ENCODE results near the gene HUNK.
"Not testable (repeated sequence)": the region's sequence is repeated elsewhere in the genome, so short reads cannot be mapped to it uniquely, and the experiment has no call there.

Gene HUNK

GRCh38 chr21:31872452-31873274 lies at the start of gene HUNK:
Gene HUNK, plus strand, starts transcription at chr21:31873020. Its CDS starts 655 bp downstream, at chr21:31873675.
- DNase-seq, result peak; percentile 49 to 78

DNA sequence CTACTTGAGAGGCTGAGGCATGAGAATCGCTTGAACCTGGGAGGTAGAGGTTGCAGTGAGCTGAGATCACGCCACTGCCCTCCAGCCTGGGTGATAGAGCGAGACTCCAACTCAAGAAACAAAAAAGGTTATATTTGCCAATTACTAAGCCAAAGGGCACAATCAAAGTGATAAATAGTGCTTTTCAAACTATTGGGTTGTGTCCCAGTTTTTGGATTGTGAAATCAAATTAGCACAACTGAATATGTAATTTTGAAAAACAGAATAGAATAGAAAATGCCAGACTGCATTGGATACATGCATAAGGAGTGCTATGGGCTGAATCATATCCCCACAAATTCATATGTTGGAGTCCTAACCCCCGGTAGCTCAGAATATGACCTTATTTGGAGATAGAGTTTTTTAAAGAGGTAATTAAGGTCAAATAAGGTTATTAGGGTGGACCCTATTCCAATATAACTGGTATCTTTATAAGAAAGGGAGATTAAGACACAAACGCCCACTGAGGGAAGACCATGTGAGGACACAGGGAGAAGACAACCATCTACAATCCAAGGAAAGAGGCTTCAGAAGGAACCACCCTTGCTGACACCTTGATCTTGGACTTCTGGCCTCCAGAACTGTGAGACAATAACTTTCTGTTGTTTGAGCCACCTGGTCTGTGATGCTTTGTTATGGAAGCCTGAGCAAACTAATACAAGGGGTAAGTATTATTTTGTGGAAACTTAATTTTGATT lies 42.9 kb upstream of the HUNK start:
- DNase-seq, result no peak

DNA sequence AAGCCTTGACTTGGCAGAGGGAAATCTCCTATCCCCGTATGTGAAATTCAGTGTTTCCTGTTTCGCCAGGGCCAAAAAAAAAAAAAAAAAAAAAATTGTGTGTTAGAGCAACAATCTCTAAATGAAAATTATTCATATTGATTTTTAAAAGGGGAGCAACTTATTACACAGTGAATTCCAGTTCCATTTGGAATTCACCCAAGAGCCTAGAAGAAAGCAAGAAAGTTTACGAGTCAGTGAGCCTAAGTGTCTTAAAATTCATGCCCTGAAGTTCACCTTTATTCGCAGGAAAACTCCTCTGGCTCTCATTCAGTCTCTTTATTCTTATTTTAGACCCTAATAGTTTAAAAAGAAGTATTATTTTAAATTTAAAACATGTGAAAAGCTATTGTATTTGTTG lies 42.1 kb upstream of the HUNK start:
- no peak for DNase-seq

DNA sequence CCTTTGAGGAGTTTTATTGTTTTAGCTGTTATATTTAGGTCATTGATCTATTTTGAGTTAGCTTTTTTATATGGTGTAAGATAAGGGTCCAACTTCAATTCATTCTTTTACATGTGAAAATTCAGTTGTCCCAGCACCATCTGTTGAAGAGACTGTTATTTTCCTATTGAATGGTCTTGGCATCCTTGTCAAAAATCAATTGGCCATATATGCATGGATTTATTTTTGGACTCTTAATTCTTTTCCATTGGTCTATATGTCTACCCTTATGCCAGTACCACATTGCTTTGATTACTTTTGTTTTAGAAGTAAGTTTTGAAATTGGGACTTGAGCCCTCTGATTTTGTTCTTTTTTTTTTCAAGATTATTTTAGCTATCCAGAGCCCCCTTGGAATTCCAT lies 35.8 kb upstream of the HUNK start:
- DNase-seq, result no peak

GRCh38 chr21:31837618-31838390 lies 35.0 kb upstream of the HUNK start:
- no peak for DNase-seq

GRCh38 chr21:31838586-31839355 lies 34.0 kb upstream of the HUNK start:
- DNase-seq, result no peak

GRCh38 chr21:31844206-31844605 lies 28.6 kb upstream of the HUNK start:
- no peak for DNase-seq

DNA sequence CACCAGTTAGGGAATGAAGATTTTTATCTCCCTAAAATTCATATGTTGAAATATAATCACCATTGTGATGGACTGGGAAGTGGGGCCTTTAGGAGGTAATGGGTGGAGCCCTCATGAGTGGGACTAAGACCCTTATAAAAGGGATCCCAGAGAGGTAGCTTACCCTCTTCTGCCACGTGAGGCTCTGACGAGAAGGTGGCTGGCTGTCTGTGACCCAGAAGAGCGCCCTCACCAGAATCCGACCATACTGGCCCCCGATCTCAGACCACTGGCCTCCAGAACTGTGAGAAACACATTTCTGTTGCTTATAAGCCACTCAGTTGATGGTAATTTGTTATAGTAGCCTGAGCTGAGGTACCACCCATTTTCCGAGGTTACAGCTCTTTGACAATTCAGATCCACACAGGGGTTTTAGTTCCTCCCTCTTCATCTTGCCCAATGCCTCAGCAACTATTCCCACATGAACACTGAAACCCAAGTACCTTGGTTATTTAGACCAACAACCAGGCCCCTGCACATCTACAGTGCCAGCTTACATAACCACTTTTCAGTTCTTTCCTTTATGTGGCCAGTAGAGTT lies 27.6 kb upstream of the HUNK start:
- DNase-seq, result no peak

DNA sequence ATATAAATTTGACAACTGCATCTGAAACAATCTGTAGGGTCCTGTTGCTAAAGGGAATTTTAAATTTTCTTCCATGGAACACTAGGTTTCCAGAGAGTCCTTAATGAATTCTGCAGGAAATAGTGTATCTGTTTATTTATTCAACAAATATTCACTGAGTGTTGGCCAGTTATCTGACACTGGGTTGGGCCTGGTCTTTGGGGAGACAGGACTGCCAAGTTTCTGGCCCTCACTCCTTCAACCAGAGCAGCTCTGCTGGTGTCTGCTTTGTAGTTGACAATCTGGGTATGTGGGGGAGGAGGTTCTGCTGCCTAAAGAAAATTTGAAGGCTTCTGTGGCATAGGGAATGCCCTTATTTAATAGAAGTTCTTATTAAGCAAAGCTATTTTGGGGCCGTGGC lies 26.1 kb upstream of the HUNK start:
- DNase-seq, result no peak

GRCh38 chr21:31847761-31848160 lies 25.1 kb upstream of the HUNK start:
- no peak for DNase-seq

DNA sequence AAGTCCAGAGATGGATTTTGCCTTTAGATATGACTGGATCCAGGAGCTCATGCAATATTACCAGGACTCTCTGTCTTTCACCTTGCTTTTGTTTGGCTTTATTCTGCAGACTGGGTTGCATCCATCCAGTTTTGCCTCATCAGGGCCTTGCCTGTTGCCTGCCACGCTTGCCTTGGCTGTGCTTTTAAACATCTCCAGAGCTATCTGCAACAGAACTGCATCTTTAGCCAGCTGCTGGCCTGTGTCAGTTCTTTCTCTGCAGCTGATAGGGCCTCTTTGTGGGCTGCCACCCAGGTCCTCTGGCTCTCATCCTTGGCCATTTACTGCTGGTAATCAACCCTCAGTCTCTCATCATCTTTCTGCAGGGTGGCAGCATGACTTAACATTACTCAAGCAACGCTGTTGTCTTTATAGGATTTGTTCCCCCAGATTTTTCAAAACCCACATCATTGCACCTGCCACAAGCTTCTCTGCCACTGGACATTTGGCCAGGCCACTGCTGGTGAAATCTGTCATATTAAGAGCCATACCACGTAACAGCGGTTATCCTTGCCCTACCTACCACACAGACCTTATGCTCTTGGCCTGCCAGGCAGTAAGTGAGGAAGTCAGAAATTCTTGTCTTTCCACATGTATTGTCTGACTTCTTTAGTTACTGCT lies 24.4 kb upstream of the HUNK start:
- DNase-seq, result no peak

- no peak for DNase-seq
Observed at GRCh38 chr21:31850886-31851285, 21.9 kb upstream of the HUNK start.

- DNase-seq, result no peak
Observed at GRCh38 chr21:31855180-31855579, 17.6 kb upstream of the HUNK start.

GRCh38 chr21:31857096-31857495 lies 15.7 kb upstream of the HUNK start:
- DNase-seq, result no peak

DNA sequence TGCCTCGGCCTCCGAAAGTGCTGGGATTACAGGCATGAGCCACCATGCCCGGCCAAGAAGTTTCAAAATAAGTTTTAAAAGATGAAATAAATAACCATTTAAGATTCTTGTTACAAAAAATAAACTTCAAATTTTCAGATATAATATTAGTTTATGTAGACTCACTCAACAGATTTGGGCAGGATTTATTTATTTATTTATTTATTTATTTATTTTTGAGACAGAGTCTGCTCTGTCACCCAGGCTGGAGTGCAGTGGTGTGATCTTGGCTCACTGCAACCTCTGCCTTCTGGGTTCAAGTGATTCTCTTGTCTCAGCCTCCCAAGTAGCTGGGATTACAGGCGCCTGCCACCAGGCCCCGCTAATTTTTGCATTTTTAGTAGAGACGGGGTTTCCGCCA lies 15.2 kb upstream of the HUNK start:
- not testable (repeated sequence) for DNase-seq

- DNase-seq, result no peak
Observed at GRCh38 chr21:31860851-31861250, 12.0 kb upstream of the HUNK start.

DNA sequence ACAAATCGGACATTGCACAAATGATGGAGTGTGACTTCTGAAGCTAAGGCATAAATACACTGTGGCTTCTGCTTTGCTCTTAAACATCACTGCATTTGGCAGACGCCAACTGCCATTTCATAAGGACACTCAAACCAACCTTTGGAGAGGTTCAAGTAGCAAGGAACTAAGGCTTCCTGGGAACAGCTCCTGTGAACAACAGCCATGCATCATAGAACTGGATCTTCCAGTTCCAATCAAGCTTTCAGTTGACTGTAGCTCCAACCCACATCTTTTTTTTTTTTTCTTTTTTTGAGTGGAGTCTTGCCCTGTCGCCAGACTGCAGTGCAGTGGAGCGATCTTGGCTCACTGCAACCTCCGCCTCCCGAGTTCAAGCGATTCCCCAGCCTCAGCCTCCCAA lies 10.7 kb upstream of the HUNK start:
- peak; percentile 56 to 70 for DNase-seq

GRCh38 chr21:31865429-31865970 lies 7.3 kb upstream of the HUNK start:
- DNase-seq, result no peak

DNA sequence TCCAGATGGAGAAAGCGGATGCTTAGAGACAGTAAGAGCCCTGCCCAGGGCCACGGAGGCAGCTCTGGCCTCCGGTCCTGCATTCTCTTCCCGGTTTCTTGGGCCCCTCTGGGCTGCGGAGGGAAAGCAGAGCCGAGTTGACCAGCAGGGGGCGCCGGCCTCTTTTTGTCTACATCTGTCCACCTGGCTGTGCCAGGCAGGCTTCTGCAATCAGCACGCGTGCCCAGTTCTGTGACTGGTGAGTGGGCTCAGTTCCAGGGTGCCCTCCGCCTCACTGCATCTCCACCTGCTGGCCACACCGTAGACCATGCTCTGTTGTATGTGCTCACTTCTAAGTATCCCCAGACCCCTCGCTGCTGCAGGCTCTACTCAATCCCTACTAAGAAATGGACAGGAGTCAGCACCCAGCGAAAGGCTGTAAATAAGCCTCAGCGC lies 6.7 kb upstream of the HUNK start:
- peak; percentile 82 to 89 for DNase-seq

DNA sequence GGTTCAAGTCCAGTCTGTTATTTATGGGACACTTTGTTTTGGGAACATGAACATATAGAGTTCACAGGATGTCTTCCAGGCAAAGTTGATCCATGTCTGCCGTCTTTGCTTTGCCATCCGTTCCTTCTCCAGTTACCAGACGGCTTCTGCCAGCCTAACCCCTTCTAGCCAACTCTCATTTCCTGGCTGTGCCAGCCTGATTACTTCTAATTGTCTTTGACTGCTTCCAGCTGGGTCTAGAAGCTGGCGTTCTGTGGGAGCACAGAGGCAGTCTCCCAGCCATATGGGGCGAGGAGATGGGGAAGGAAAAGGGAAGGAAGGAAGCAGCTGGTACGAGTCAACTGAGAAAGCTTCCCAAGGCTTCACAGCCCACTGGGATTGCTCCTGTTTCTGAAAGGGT lies 3.1 kb upstream of the HUNK start:
- no peak for DNase-seq

DNA sequence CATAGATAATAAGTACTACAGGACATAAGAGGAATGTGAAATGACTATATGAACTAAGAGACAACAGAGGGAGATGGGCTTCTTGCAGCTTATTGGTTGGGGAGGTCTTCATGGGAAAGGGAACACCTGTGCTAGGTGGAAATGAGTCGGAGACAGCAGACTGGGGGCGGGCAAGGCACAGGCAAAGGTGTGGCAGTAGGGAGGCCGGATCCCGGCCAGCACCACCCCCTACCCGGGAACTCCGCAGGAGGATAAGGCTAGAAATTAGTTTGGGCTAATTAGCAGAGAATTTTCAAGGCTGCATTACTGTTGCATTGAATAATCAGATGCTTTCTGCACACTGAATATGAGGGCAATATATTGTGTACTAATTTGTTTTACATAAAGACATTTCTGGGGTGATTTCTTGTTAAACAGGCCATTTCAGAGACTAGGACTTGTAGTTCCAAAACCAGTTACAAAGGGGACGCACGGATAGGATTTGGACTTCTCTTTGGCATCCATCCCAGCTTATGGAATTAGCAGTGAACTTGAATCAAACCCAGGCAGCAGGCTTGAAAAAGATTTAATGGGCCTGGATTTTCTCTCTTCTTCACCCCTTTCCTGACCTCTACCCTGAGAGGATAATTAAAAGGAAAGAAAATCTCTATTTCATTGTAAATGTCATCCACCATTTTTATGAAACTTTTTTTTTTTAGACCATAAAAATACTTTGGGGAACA lies 2.2 kb upstream of the HUNK start:
- no peak for DNase-seq
